ENCODE measurements around the gene HIBCH. TPM values are rescaled to one million over a fixed set of nuclear protein-coding genes. Genes with fewer than 3 reads are reported as not detected.

The HIBCH gene
- total and polyA plus RNA-seq, 2 donors from 2014 or later, result 35.7 to 115 TPM

DNA sequence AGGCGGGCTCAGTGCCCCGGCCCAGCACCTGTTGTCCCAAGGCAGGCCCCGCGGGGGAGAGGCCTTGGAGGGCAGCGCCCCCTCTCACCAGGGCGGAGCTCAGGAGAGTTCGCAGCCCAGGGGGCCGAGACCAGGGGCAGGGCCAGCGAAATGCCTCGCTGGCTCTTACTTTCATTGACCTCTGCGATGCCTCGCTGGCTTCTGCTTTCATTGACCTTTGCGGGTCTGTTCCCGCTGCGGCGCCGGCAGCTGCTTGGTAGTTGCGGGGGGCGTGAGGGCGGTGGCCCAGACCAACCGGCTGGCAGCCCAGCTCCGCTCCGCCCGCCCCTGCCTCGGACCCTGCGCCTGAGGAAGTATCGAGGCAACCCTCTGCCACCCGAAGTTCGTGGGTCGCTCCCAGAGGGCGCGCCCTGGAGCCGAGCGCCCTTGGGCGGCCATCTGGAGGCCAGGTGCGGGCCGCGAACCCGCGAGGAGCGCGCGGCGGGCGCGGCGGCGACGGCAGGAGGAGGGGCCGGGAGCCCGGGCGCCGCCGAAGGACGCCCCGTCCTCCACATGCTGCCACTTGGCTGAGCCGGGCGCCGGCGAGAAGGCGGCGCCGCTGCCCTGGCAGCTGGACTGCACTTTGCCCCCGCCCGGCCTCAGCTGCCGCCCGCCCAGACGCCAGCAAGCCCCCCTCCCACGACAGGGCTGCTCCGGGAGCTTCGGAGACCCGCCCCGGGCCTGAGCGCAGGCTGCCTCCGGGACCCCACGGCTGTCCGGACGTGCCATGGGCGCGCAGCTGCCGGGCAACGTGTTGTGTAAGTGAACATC lies 139.1 kb downstream of the HIBCH start:
- Histone ChIP-seq H3K27ac (ENCODE audit: low read depth in 2 of 2, low read length in 2 of 2) (peak overlapping the region; percentile 68 to 89), H3K4me3 (ENCODE audit: low read length in 3 of 3) (peak overlapping the region; percentile 39 to 76 (median 74)), H3K4me1 (ENCODE audit: control insufficient read depth in 2 of 3, insufficient read depth in 2 of 3, low read depth in 1 of 3, low read length in 3 of 3) (peaks cover 0 to 3% (median 0%) of the 10 kb centered on the region in 3 donors), H3K9ac (ENCODE audit: low read length in 3 of 3) (peak overlapping the region; percentile 5 to 86 (median 39)), H3K27me3 (ENCODE audit: control insufficient read depth, insufficient read depth, low read length) (no peaks in the 10 kb centered on the region), H3K36me3 (ENCODE audit: control insufficient read depth in 2 of 3, insufficient read depth in 3 of 3, low read length in 3 of 3) (no peaks in the 10 kb centered on the region), H3K9me3 (ENCODE audit: control insufficient read depth in 2 of 3, insufficient read depth in 1 of 3, low read length in 3 of 3) (no peaks in the 10 kb centered on the region)
- FAIRE-seq (no peak), DNase-seq (peak; percentile 70 to 83 (median 79))
- TF ChIP-seq, protein P1, sequence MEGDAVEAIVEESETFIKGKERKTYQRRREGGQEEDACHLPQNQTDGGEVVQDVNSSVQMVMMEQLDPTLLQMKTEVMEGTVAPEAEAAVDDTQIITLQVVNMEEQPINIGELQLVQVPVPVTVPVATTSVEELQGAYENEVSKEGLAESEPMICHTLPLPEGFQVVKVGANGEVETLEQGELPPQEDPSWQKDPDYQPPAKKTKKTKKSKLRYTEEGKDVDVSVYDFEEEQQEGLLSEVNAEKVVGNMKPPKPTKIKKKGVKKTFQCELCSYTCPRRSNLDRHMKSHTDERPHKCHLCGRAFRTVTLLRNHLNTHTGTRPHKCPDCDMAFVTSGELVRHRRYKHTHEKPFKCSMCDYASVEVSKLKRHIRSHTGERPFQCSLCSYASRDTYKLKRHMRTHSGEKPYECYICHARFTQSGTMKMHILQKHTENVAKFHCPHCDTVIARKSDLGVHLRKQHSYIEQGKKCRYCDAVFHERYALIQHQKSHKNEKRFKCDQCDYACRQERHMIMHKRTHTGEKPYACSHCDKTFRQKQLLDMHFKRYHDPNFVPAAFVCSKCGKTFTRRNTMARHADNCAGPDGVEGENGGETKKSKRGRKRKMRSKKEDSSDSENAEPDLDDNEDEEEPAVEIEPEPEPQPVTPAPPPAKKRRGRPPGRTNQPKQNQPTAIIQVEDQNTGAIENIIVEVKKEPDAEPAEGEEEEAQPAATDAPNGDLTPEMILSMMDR (IDR thresholded peaks at IDR 0.05; ENCODE audit: borderline replicate concordance, extremely low read depth, insufficient read depth), result peak; percentile 27
- intact Hi-C loops (cut with DNase I), result no loop called here

GRCh38 chr2:190179754-190180312 lies 139.8 kb downstream of the HIBCH start:
- FAIRE-seq (no peak), DNase-seq (no peak)
- TF ChIP-seq, protein P1 (IDR thresholded peaks at IDR 0.05; ENCODE audit: borderline replicate concordance, extremely low read depth, insufficient read depth), result no peak
- H3K9me3 ChIP-seq (ENCODE audit: control insufficient read depth in 2 of 3, insufficient read depth in 1 of 3, low read length in 3 of 3), result no peaks in the 10 kb centered on the region
- H3K36me3 ChIP-seq (ENCODE audit: control insufficient read depth in 2 of 3, insufficient read depth in 3 of 3, low read length in 3 of 3), result no peaks in the 10 kb centered on the region
- peaks cover 0 to 3% (median 0%) of the 10 kb centered on the region in 3 donors for H3K4me1 ChIP-seq (ENCODE audit: control insufficient read depth in 2 of 3, insufficient read depth in 2 of 3, low read depth in 1 of 3, low read length in 3 of 3)
- intact Hi-C loops (cut with DNase I), result no loop called here
- peak overlapping the region in 2 of 3 donors; percentile 43 to 74 for H3K4me3 ChIP-seq (ENCODE audit: low read length in 3 of 3)
- H3K9ac ChIP-seq (ENCODE audit: low read length in 3 of 3), result peak overlapping the region in 1 of 3 donors; percentile 86
- H3K27ac ChIP-seq (ENCODE audit: low read depth in 2 of 2, low read length in 2 of 2), result peak overlapping the region in 1 of 2 donors; percentile 89
- no peaks in the 10 kb centered on the region for H3K27me3 ChIP-seq (ENCODE audit: control insufficient read depth, insufficient read depth, low read length)

DNA sequence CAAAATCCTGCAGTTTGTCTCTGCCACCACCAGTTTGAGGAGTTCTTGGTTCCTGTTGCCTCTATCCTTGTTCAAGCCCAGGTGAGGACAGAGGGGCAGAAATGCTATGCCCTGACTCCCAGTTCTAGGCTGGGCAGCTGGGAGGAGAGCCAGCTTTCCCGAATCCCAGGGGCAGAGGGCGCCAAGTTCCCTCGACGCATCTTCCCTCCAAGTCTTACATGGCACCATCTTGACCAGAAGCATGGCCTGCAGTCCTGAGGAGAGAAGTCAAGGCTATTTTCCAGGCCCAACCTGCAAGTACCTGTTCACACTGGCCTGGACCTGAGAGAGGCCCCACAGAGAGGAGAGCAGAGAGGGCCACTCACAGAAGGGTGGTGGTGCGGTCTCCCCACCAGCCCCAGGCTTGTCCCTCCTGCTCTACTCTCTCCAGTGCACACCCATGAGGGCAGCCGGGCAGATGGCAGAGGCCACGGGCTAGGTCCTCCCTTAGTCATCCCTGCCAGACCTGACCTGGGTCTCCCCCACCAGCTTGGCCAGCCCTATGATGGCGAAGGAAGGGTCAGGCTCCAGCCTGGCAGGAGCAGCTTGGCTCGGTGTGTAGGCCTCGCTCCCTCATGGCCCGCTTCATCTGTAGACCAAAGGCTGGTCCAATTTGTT lies 141.4 kb downstream of the HIBCH start:
- peaks cover 0 to 3% (median 0%) of the 10 kb centered on the region in 3 donors for H3K4me1 ChIP-seq (ENCODE audit: control insufficient read depth in 2 of 3, insufficient read depth in 2 of 3, low read depth in 1 of 3, low read length in 3 of 3)
- no peak overlapping the region for H3K9ac ChIP-seq (ENCODE audit: low read length in 3 of 3)
- H3K9me3 ChIP-seq (ENCODE audit: control insufficient read depth in 2 of 3, insufficient read depth in 1 of 3, low read length in 3 of 3), result no peaks in the 10 kb centered on the region
- TF ChIP-seq, protein P1 (IDR thresholded peaks at IDR 0.05; ENCODE audit: borderline replicate concordance, extremely low read depth, insufficient read depth), result no peak
- H3K36me3 ChIP-seq (ENCODE audit: control insufficient read depth in 2 of 3, insufficient read depth in 3 of 3, low read length in 3 of 3), result no peaks in the 10 kb centered on the region
- H3K27ac ChIP-seq (ENCODE audit: low read depth in 2 of 2, low read length in 2 of 2), result no peak overlapping the region
- H3K4me3 ChIP-seq (ENCODE audit: low read length in 3 of 3), result no peak overlapping the region
- intact Hi-C loops (cut with DNase I), result no loop called here
- no peak for FAIRE-seq
- no peaks in the 10 kb centered on the region for H3K27me3 ChIP-seq (ENCODE audit: control insufficient read depth, insufficient read depth, low read length)
- no peak for DNase-seq

Measured in kidney (tissue), 14 donors.